IPS-11a (cell line): Measurements from ENCODE around the gene GKAP1.
A peak's percentile ranks its signal among the peaks of the same experiment; 100 is the strongest.
"Not testable (repeated sequence)": the region's sequence is repeated elsewhere in the genome, so short reads cannot be mapped to it uniquely, and the experiment has no call there.

Source experiments
- H3K4me3 ChIP-seq: one replicate; pipeline ENCODE4 v1.5.1; 2013; ENCODE audit warnings: low read depth, low read length, control low read depth

Gene GKAP1

DNA sequence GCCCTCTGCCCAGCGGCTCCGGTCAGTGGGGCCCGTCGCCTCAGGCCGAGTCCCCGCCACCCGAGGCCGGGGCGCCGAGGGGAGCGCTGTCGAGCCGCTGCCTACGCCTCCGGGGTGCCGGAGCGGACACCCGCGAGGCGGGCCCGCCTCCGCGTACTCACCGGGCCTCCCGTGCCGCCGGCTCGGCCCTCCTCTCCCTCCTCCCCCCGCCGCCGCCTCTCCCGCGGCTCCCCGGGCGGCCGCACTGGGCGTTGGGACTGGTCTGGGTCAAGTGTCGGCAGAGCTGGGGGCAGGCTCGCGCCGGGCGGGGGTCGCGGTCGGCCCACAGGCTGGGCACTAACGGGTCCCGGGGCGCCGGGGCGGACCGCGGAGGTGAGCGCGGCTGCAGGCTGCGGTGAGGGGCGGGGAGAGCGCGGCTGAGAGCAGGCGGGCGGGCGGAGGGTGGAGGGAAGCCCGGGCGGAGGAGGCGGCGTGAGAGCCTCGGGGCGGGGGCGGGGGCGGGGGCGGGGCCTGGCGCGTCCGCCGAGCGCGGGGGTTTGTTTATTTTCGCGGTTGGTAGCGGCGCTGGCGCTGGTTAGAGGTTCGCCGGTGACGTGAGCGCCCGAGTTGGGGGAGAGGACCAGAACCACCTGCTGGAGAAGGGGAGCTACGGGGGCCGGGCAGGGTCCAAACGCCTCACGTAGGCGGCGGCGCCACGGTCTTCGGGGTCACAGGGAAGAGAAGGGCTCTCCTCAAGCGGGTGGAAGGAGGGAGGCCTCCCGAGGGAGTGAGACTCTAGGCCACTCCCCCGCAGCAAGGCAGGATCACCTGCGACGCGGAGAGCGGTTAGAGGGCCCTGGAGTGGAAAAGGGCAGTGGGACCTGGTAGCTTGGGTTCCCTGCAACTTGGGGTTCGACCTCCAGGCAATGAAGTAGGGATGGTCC lies at the start of gene GKAP1:
Gene GKAP1, minus strand, starts transcription at position 414 of the 923 bp plus-strand sequence. CDS start 11,252 bp downstream, outside the sequence.
- H3K4me3 ChIP-seq, result peak within 1 kb of the TSS; percentile 57

GRCh38 chr9:83849895-83850294 lies 32.3 kb upstream of the GKAP1 start:
- not testable (repeated sequence) for H3K4me3 ChIP-seq

DNA sequence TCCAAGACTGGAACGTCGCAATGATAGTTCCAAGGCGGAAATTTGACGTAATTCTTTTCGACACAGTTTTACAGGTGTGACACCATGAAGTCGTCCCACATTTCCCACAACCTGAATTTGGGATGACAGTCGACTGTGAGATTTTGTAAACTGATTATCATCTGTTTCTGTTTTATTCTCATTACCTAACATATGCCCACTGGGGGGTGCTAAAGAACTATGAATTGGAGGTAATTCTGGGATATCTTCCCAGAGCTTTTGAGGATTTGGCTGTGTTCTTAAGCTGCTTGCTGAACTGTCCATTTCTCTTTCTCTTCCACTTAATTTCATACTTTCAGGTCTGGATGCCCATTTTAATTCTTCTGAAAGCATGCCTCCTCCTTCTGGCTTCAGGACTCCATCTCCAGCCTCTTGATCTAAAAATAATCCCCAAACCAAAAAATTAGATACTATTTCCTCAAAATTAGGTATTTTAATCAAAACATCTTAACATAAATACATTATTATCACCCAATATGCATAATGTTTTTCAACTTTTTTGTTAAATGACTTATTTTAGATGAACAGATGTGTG lies 19.6 kb upstream of the GKAP1 start:
- not testable (repeated sequence) for H3K4me3 ChIP-seq

DNA sequence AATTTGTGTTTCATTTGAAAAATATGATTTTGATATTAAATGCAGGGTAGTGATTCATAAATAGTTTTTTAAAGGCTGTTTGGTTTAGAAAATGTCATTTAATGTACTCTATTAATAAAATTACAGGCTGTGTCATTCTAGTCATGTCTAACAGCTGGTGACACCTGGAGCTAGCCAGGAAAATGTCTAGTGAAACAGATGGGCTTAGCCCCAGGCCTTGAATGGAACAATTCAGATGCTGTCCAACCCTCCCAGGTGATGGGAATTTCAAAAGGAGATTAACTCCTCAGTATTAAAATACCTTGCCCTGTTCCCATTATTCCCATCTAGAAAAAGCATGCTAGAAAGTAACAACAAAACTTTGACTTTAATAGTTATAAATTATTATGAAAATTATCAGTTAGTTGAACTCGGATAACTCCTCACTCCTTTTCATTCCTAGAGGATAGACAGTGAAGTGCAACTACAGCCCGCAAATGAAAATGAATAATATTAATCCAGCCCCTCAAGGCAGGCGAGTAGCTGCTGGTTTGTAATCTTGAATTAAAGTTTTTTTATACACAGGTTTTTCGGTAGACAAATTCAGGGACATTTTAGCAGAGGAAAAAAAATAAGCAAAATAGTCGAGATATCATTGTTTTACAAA lies 13.0 kb upstream of the GKAP1 start:
- not testable (repeated sequence) for H3K4me3 ChIP-seq

DNA sequence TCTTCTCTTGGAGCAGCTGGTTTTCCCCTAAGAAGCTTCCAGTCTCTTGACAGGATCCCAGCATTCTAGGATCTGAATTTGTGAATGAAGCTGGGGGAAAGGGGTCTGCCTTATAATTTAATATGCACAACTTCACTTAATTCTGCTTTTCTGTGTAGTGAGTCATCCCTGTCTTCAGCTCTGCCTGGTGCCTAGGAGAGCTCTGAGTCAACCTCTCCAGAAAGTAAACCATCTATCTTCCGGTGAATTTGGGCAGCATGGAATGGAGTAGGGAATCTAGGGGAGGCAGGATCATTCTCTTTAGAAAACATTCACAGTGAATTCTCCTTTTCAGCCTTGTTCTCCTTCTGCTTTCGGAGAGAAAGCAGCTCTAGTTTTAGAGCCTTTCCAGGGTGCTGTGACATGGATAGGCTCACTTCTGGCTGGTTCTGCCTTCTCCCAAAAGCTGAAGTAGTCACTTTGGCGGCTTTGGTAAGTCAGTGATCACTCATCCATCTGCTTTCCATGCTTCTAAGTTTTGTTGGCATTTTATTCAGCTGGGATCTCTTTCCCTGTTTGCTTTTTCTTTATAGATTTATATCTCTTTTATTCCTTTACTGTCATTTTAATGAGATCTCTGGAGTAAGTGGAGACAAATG lies 7.5 kb upstream of the GKAP1 start:
- H3K4me3 ChIP-seq, result not testable (repeated sequence)

- peak overlapping the region; percentile 43 for H3K4me3 ChIP-seq
These were observed 586 bp downstream of the GKAP1 start for GRCh38 chr9:83817011-83817355.

DNA sequence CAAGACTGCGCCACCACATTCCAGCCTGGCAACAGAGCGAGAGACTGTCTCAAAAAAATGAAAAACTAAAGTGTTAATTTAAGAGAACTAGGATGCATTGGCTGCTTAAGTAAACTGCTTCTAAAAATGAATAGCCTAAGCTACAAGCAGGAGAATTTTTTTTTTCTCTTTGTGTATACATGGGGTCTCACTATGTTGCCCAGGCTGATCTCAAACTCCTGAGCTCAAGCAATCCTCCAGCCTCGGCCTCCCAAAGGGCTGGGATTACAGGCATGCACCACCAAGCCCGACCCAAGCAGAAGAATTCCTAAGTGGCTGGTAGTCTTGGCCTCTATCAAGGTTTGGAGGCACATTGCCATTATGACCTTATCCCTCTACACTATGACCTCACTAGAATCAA lies 2.4 kb downstream of the GKAP1 start:
- not testable (repeated sequence) for H3K4me3 ChIP-seq

DNA sequence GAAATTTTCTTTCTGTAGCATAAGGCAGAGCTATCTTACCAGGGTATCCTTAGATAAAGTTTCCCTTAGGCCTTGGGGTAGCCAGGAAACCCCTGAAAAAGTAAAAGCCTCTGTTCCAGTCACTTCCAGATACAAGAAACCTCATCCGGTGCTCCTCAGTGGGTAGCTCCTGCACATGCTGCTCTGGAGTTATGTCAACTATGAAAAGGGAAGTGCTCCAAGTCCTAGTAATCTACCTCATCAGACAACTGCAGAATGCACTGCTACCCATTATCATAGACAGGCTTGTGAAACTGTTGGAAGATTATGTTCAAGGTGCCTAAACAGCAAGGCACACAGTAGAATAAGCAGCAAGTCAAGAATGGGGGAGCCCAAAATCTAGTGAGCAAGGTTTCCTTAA lies 8.4 kb downstream of the GKAP1 start:
- not testable (repeated sequence) for H3K4me3 ChIP-seq

- not testable (repeated sequence) for H3K4me3 ChIP-seq
These were observed 13.1 kb downstream of the GKAP1 start for GRCh38 chr9:83804454-83804853.

DNA sequence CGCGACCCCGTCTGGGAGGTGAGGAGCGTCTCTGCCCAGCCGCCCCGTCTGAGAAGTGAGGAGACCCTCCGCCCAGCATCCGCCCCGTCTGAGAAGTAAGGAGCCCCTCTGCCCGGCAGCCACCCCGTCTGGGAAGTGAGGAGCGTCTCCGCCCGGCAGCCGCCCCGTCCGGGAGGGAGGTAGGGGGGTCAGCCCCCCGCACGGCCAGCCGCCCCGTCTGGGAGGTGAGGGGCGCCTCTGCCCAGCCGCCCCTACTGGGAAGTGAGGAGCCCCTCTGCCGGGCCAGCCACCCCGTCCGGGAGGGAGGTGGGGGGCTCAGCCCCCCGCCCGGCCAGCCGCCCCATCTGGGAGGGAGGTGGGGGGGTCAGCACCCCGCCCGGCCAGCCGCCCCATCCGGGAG lies 13.6 kb downstream of the GKAP1 start:
- not testable (repeated sequence) for H3K4me3 ChIP-seq

DNA sequence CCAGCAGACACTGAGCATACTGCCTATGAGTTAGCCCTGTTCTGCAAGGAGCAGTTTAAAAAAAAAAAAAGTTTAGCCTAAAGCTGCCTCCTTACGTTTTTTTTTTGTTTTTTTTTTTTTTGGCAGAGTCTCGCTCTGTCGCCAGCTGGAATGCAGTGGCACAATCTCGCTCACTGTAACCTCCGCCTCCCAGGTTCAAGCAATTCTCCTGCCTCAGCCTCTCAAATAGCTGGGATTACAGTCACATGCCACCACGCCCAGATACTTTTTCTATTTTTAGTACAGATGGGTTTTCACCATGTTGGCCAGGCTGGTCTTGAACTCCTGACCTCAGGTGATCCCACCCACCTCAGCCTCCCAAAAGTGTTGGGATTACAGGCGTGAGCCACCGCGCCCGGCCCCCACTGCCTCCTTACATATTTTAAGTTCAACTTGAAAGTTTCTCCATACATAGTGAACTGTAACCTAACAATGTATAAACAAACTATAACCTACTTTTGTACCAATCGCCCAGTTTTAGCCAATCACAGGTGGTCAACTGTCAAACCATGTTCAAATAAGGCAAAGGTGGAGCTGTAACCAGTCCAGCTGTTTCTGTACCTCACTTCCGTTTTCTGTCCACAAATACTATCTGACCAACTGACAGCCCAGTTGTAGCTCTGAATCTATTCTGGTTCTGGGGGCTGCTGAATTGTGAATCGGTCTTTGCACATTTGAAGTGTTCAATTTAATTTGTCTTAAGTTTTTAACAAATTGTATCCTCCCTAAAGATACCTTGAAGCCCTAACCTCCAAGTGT lies 17.1 kb downstream of the GKAP1 start:
- H3K4me3 ChIP-seq, result no peak overlapping the region

- no peak overlapping the region for H3K4me3 ChIP-seq
These were observed 23.5 kb downstream of the GKAP1 start for GRCh38 chr9:83794051-83794450.

GRCh38 chr9:83792746-83793145 lies 24.8 kb downstream of the GKAP1 start:
- no peak overlapping the region for H3K4me3 ChIP-seq

- H3K4me3 ChIP-seq, result no peak overlapping the region
These were observed 39.4 kb downstream of the GKAP1 start for GRCh38 chr9:83778164-83778563.

- no peak overlapping the region for H3K4me3 ChIP-seq
These were observed 41.6 kb downstream of the GKAP1 start for GRCh38 chr9:83775932-83776331.

- H3K4me3 ChIP-seq, result no peak overlapping the region
These were observed 44.7 kb downstream of the GKAP1 start for GRCh38 chr9:83772860-83773259.

DNA sequence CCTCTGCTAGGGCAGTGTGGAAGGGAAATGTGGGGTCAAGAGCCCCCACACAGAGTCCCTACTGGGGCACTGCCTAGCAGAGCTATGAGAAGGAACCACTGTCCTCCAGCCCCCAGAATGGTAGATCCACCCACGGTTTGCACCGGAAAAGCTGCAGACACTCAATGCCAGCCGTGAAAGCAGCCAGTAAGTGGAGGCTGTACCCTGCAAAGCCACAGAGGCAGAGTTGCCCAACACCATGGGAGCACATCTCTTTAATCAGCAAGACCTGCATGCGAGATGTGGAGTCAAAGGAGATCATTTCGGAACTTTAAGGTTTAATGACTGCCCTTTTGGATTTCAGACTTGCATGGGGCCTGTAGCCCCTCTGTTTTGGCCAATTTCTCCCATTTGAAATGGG lies 52.2 kb downstream of the GKAP1 start:
- H3K4me3 ChIP-seq, result no peak overlapping the region

DNA sequence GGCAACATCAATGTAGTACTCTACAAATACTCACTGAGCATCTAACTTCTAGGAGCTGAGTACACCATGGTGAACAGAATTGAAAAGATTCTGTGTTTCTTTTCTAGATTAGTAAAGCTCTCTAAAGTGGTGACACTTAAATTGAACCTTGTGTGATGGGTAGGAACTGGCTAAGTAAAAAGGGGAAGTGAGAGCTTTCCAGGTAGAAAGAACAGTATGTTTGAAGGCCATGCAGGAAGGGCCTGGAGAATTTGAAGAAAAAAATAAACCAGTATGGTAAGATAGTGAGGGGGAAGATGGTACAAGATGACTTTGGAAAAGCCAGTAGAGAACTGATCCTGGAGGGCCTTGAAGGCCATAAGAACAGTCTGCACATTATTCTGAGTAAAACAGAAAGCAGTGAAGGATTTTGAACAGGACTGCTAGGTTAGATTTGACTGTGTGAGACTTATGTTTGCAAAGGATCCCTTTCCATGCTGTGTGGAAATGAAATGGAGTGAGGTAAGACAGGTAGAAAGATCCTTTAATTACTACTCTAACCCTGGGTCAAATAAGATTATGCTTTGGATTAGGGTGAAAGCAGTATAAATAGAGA lies 63.1 kb downstream of the GKAP1 start:
- H3K4me3 ChIP-seq, result no peak overlapping the region

DNA sequence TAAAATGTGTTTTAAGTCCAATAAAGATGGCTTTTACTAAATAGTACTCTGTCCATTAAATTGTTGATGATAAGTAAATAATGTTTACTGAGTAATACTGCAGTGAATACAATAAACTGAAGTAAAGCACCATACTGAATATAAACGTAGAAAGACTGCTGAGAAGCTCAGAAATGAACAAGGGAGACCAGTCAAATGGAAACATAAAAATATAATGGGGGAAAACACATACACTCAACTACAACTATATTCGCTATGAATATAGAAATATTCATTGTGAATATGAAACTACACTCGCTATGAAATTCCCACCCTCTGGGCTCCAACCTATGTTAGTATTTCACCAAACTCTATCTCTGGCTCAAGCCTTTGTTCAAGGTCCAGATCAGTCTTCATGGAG lies 67.9 kb downstream of the GKAP1 start:
- no peak overlapping the region for H3K4me3 ChIP-seq

DNA sequence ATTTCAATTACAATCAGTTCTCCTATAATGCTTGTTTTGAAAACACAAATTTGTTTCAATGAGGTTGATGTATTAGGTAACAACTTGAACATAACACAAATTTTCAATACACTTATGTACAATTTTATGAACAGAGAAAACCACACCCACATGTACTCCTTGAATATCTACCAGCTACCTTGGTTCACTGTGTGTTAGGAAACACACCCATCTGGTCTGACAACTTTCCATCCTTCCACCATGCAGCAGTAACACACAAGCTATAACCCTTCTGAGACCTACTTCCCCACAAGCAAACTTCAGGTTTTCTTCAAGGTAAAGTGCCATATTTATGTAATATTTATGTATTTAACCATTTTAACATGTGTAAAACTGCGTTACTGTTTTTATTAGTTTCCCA lies 73.4 kb downstream of the GKAP1 start:
- H3K4me3 ChIP-seq, result no peak overlapping the region
